HFFc6 (cell line): ENCODE results near the gene OR2H1. TPM values are rescaled to one million over a fixed set of nuclear protein-coding genes. Genes with fewer than 3 reads are reported as not detected.

ENCODE experiments used
- DNase-seq: peaks from one replicate; pipeline ENCODE4 v3.0.0-alpha.2; 2018
- H3K27ac Mint-ChIP-seq: 2 replicates; pipeline ENCODE4 v1.8.0; 2020; ENCODE audit warnings: mild to moderate bottlenecking, mixed read lengths
- H3K27me3 Mint-ChIP-seq: 2 replicates; pipeline ENCODE4 v1.8.0; 2021; ENCODE audit warnings: mild to moderate bottlenecking, moderate library complexity, mixed read lengths; ENCODE audit not compliant: insufficient read depth
- H3K36me3 Mint-ChIP-seq: 2 replicates; pipeline ENCODE4 v1.8.0; 2021; ENCODE audit warnings: low read depth, mixed read lengths
- H3K4me1 Mint-ChIP-seq: 2 replicates; pipeline ENCODE4 v1.8.0; 2020; ENCODE audit warnings: low read depth, mixed read lengths
- H3K4me3 Mint-ChIP-seq: 2 replicates; pipeline ENCODE4 v1.8.0; 2020; ENCODE audit warnings: mild to moderate bottlenecking, moderate library complexity, mixed read lengths
- H3K9me3 Mint-ChIP-seq: 2 replicates; pipeline ENCODE4 v1.8.0; 2020; ENCODE audit warnings: mild to moderate bottlenecking, mixed read lengths
- CTCF ChIP-seq: fragments of 200-600 bp; sonication (generic); IDR thresholded peaks from 2 replicates; pipeline ENCODE4 v1.5.0; 2021; ENCODE audit warnings: antibody characterized with exemption, mild to moderate bottlenecking
- total RNA-seq, 6 experiments: library from RNA; stranded (reverse); fragmentation: NEBNext Ultra II Directional; extraction: Animal tissue kit (Norgen Biotek cat#: 25700); gene quantifications; 2 replicates in 1 of 6; 3 replicates in 5 of 6; pipeline ENCODE4 v1.2.3, GENCODE V29; 2021

OR2H1 gene
- total RNA-seq, 6 experiments from 2014 or later = not detected

- Mint-ChIP-seq H3K27me3 (no peaks in the 10 kb centered on the region; the same call in 1 of the 2 replicates), H3K36me3 (peaks cover 3% of the 10 kb centered on the region; the same call in 1 of the 2 replicates), H3K9me3 (peaks cover 28% of the 10 kb centered on the region), H3K4me1 (no peaks in the 10 kb centered on the region), H3K4me3 (no peak overlapping the region), H3K27ac (no peak overlapping the region)
- TF ChIP-seq CTCF = no peak
- no peak for DNase-seq
Observed at GRCh38 chr6:29495571-29495970, 38.6 kb downstream of the OR2H1 start.

- no peak overlapping the region for H3K4me3 Mint-ChIP-seq
- no peak overlapping the region for H3K27ac Mint-ChIP-seq
- H3K36me3 Mint-ChIP-seq = peaks cover 3% of the 10 kb centered on the region; the same call in 1 of the 2 replicates
- no peaks in the 10 kb centered on the region; the same call in 1 of the 2 replicates for H3K27me3 Mint-ChIP-seq
- no peaks in the 10 kb centered on the region for H3K4me1 Mint-ChIP-seq
- peaks cover 32% of the 10 kb centered on the region for H3K9me3 Mint-ChIP-seq
- DNase-seq = no peak
- no peak for TF ChIP-seq CTCF
Observed at GRCh38 chr6:29496961-29497360, 40.0 kb downstream of the OR2H1 start.

- Mint-ChIP-seq H3K27ac (no peak overlapping the region), H3K9me3 (peaks cover 41% of the 10 kb centered on the region), H3K27me3 (no peaks in the 10 kb centered on the region; the same call in 1 of the 2 replicates), H3K4me1 (no peaks in the 10 kb centered on the region), H3K4me3 (no peak overlapping the region), H3K36me3 (peaks cover 3% of the 10 kb centered on the region; the same call in 1 of the 2 replicates)
- TF ChIP-seq CTCF = no peak
- DNase-seq = no peak
Observed at GRCh38 chr6:29499704-29500103, 42.7 kb downstream of the OR2H1 start.

GRCh38 chr6:29500594-29500993 is 43.6 kb downstream of the OR2H1 start:
- H3K4me3 Mint-ChIP-seq = no peak overlapping the region
- H3K27ac Mint-ChIP-seq = no peak overlapping the region
- peaks cover 45% of the 10 kb centered on the region for H3K9me3 Mint-ChIP-seq
- no peak for TF ChIP-seq CTCF
- no peak for DNase-seq
- peaks cover under 1% of the 10 kb centered on the region; the same call in 1 of the 2 replicates for H3K36me3 Mint-ChIP-seq
- no peaks in the 10 kb centered on the region for H3K4me1 Mint-ChIP-seq
- H3K27me3 Mint-ChIP-seq = no peaks in the 10 kb centered on the region; the same call in 1 of the 2 replicates

- no peaks in the 10 kb centered on the region for H3K36me3 Mint-ChIP-seq
- H3K4me3 Mint-ChIP-seq = no peak overlapping the region
- TF ChIP-seq CTCF = no peak
- H3K27ac Mint-ChIP-seq = no peak overlapping the region
- DNase-seq = no peak
- H3K27me3 Mint-ChIP-seq = no peaks in the 10 kb centered on the region; the same call in 1 of the 2 replicates
- H3K9me3 Mint-ChIP-seq = peaks cover 47% of the 10 kb centered on the region
- H3K4me1 Mint-ChIP-seq = no peaks in the 10 kb centered on the region
Observed at GRCh38 chr6:29501106-29501505, 44.2 kb downstream of the OR2H1 start.

GRCh38 chr6:29502181-29502580 is 45.2 kb downstream of the OR2H1 start:
- Mint-ChIP-seq H3K4me1 (no peaks in the 10 kb centered on the region), H3K36me3 (no peaks in the 10 kb centered on the region; the same call in 1 of the 2 replicates), H3K9me3 (peaks cover 48% of the 10 kb centered on the region), H3K27me3 (no peaks in the 10 kb centered on the region; the same call in 1 of the 2 replicates), H3K27ac (no peak overlapping the region), H3K4me3 (no peak overlapping the region)
- TF ChIP-seq CTCF = no peak
- no peak for DNase-seq
